Activated T-cell treated with anti-CD3 and anti-CD28 coated beads, Interleukin-2, amount 50 U/mL, for 24 hours (primary cell): ENCODE results near the gene PACSIN2.
A peak's percentile ranks its signal among the peaks of the same experiment; 100 is the strongest.
"Not testable (repeated sequence)": the region's sequence is repeated elsewhere in the genome, so short reads cannot be mapped to it uniquely, and the experiment has no call there.

Source experiments
- DNase-seq: peaks from one replicate; pipeline ENCODE4 v3.0.0-alpha.2; 2020
- H3K27ac Mint-ChIP-seq: 2 replicates; pipeline ENCODE4 v1.8.0; 2020; ENCODE audit warnings: mild to moderate bottlenecking, mixed read lengths
- H3K27me3 Mint-ChIP-seq: 2 replicates; pipeline ENCODE4 v1.8.0; 2020; ENCODE audit warnings: mixed read lengths
- H3K36me3 Mint-ChIP-seq: 2 replicates; pipeline ENCODE4 v1.8.0; 2020; ENCODE audit warnings: low read depth, mixed read lengths
- H3K4me1 Mint-ChIP-seq: 2 replicates; pipeline ENCODE4 v1.8.0; 2020; ENCODE audit warnings: low read depth, mixed read lengths
- H3K4me3 Mint-ChIP-seq: 2 replicates; pipeline ENCODE4 v1.8.0; 2020; ENCODE audit warnings: mild to moderate bottlenecking, moderate library complexity, mixed read lengths
- H3K9me3 Mint-ChIP-seq: 2 replicates; pipeline ENCODE4 v1.8.0; 2020; ENCODE audit warnings: mixed read lengths

PACSIN2 gene

DNA sequence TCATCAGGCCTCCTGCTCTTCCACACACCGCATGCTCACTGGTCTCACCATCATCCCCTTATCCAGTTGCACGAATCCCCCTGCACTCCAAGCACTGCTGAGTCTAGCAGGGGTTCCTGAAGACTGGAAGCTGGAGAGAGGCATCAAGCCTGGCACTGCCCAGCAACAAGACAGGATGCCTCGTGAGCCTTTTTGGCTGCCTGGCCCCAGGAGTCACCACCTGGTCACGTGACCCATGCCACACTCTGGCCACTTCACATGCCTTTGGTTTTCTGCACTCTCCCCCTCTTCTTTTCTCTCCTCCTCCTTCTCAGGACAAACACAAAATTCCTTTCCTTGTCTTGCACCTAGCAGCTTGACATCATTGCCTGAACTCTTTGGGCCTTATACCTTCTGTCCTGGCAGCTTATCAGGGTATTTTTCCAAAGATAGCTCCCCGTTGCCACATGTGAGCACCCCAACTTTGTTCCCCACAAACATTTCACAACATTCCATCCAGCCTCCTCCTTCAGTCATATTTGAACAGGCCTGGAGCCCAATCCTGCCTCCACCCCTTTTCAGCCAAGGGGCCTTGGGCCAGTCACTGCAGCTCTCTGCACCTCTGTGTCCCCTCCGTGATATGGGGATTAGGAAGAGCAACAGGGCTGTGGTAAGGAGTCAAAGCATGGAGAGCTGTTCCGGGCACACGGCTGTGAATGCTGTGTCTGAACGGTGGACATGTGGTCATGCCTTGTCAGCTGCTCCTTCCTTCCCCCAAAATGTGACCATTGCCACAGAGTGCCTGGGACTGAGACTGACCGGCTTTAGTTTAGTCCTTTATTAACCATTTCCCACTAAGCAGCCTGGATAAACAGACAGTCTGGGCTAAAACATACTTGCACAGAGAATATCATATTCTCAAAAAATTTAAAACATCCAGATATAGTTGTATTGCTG lies 2.8 kb upstream of the PACSIN2 start:
- Mint-ChIP-seq H3K4me1 (peaks cover 20% of the 10 kb centered on the region), H3K9me3 (no peaks in the 10 kb centered on the region), H3K27me3 (no peaks in the 10 kb centered on the region), H3K4me3 (no peak overlapping the region), H3K36me3 (peaks cover 2% of the 10 kb centered on the region), H3K27ac (no peak overlapping the region)
- DNase-seq, result no peak

DNA sequence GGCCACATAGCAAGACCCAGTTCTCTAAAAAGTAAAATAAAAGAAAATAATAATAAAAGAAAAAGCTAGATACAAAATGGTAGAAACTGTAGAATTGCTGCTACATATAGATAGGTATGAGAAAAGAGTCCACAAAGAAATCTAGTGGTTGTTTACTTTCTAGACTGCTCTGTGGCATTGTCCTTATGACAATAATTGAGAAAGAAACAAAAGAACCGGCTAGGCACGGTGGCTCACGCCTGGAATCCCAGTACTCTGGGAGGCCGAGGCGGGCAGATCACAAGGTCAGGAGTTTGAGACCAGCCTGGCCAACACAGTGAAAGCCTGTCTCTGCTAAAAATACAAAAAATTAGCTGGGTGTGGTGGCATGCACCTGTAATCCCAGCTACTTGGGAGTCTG lies 1.2 kb upstream of the PACSIN2 start:
- H3K27ac Mint-ChIP-seq, H3K36me3 Mint-ChIP-seq, H3K27me3 Mint-ChIP-seq, H3K4me3 Mint-ChIP-seq, DNase-seq, H3K9me3 Mint-ChIP-seq: not testable (repeated sequence)
- peaks cover 25% of the 10 kb centered on the region for H3K4me1 Mint-ChIP-seq

DNA sequence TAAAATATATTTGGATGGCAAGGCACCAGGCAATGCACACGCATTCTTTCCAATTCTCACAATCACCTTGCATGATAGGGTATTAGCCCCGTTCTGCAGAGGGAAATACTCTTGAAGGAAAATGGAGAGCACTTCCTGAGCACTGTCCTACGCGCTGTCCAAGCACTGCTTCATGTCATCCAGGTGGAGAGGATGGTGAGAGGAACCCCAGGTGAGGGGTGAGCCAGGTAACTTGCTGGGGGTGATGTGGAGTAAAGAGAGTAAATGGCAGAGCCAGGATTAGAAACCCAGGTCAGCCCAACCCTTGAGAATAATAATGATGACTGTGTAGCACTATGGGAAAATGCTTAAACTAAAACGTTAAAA lies 711 bp upstream of the PACSIN2 start:
- no peaks in the 10 kb centered on the region for H3K27me3 Mint-ChIP-seq
- peaks cover 27% of the 10 kb centered on the region for H3K4me1 Mint-ChIP-seq
- peak overlapping the region; percentile 94 for H3K27ac Mint-ChIP-seq
- H3K9me3 Mint-ChIP-seq, result no peaks in the 10 kb centered on the region
- H3K36me3 Mint-ChIP-seq, result peaks cover 2% of the 10 kb centered on the region
- peak overlapping the region; percentile 91 for H3K4me3 Mint-ChIP-seq
- no peak for DNase-seq

GRCh38 chr22:43014316-43014868 lies 557 bp downstream of the PACSIN2 start:
- H3K9me3 Mint-ChIP-seq, result no peaks in the 10 kb centered on the region
- H3K27me3 Mint-ChIP-seq, result no peaks in the 10 kb centered on the region

GRCh38 chr22:43013355-43014315 lies 1.3 kb downstream of the PACSIN2 start:
- Mint-ChIP-seq H3K9me3 (no peaks in the 10 kb centered on the region), H3K4me1 (peaks cover 37% of the 10 kb centered on the region), H3K4me3 (peak overlapping the region; percentile 91), H3K27ac (peak overlapping the region; percentile 86), H3K36me3 (peaks cover 2% of the 10 kb centered on the region), H3K27me3 (no peaks in the 10 kb centered on the region)
- DNase-seq, result peak; percentile 37

More at GRCh38 chr22:43014316-43014868, 557 bp downstream of the PACSIN2 start:
- Mint-ChIP-seq H3K4me3 (peak overlapping the region; percentile 91), H3K36me3 (peaks cover 2% of the 10 kb centered on the region), H3K4me1 (peaks cover 29% of the 10 kb centered on the region), H3K27ac (peak overlapping the region; percentile 86)
- DNase-seq, result peak; percentile 55

DNA sequence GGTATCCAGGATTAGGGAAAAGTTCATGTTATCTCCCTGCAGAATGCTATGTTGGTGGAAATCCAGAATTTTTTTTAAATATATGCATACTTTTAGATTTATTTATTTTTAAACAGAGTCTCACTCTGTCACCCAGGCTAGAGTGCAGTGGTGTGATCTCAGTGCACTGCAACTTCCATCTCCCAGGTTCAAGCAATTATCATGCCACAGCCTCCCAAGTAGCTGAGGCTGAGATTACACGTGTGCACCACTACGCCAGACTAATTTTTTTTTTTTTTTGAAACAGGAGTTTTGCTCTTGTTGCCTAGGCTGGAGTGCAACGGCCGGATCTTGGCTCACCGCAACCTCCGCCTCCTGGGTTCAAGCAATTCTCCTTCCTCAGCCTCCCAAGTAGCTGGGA lies 2.6 kb downstream of the PACSIN2 start:
- Mint-ChIP-seq H3K27ac (no peak overlapping the region), H3K4me3 (no peak overlapping the region), H3K9me3 (no peaks in the 10 kb centered on the region), H3K4me1 (peaks cover 45% of the 10 kb centered on the region), H3K27me3 (no peaks in the 10 kb centered on the region), H3K36me3 (peaks cover 2% of the 10 kb centered on the region)
- DNase-seq, result no peak

- Mint-ChIP-seq H3K9me3 (no peaks in the 10 kb centered on the region), H3K4me3 (no peak overlapping the region), H3K27me3 (no peaks in the 10 kb centered on the region), H3K27ac (no peak overlapping the region), H3K4me1 (peaks cover 56% of the 10 kb centered on the region), H3K36me3 (peaks cover 2% of the 10 kb centered on the region)
- DNase-seq, result no peak
Observed at GRCh38 chr22:43011079-43011478, 3.9 kb downstream of the PACSIN2 start.

DNA sequence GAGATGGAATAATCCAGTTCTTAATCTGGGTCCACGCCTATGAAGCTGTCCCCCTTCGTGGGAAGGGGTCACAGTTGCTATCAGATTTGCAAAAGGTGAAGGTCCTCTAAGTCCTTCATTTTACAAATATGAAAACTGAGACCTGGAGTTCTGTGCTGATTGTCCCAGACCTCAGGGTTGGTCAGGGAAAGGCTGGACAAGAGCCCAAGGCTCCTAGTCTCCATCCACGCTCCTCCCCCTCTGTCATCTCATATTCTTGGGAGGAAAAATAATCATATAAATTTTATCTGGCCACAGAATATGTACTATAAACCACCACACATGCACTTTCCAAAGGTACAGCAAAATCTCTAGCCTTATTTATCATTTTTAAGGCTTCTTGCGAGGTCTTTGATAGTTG lies 5.5 kb downstream of the PACSIN2 start:
- Mint-ChIP-seq H3K4me3 (no peak overlapping the region), H3K36me3 (no peaks in the 10 kb centered on the region), H3K27me3 (no peaks in the 10 kb centered on the region), H3K4me1 (peaks cover 63% of the 10 kb centered on the region), H3K9me3 (no peaks in the 10 kb centered on the region), H3K27ac (no peak overlapping the region)
- no peak for DNase-seq

- no peaks in the 10 kb centered on the region for H3K9me3 Mint-ChIP-seq
- DNase-seq, result no peak
- peaks cover 67% of the 10 kb centered on the region for H3K4me1 Mint-ChIP-seq
- H3K4me3 Mint-ChIP-seq, result no peak overlapping the region
- no peaks in the 10 kb centered on the region for H3K27me3 Mint-ChIP-seq
- H3K36me3 Mint-ChIP-seq, result no peaks in the 10 kb centered on the region
- no peak overlapping the region for H3K27ac Mint-ChIP-seq
Observed at GRCh38 chr22:43008921-43009320, 6.0 kb downstream of the PACSIN2 start.

GRCh38 chr22:43008509-43008908 lies 6.4 kb downstream of the PACSIN2 start:
- Mint-ChIP-seq H3K4me1 (peaks cover 67% of the 10 kb centered on the region), H3K9me3 (no peaks in the 10 kb centered on the region), H3K27me3 (no peaks in the 10 kb centered on the region), H3K4me3 (no peak overlapping the region), H3K36me3 (peaks cover 2% of the 10 kb centered on the region), H3K27ac (no peak overlapping the region)
- DNase-seq, result no peak

DNA sequence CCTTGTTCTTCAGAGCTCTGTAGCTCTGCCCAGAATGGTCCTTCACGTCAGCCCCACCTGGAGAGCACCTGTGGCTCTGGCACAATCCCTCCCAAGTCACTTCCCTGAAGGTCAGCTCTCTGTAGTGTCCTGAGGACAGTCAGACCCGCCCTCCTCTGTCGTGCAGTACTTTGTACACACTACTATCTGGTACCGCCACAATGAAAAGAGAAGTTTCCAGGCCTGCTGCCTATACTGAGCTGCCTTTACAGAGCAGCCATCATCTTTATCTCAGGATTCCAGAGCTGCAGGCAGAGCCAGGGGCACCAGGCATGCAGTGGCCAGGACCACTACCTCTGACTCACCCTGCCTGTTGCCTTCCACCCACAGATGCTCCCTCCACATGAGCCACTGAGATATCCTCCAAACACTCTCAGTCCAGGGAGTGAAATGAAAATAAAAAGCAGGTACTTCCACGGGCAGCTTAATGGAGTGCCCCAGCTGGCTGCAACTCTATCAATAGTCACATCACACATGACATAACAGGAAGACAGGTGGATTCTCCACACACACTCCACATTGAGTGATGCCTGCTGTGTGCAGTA lies 7.3 kb downstream of the PACSIN2 start:
- Mint-ChIP-seq H3K9me3 (no peaks in the 10 kb centered on the region), H3K36me3 (peaks cover 2% of the 10 kb centered on the region), H3K4me1 (peaks cover 67% of the 10 kb centered on the region), H3K27ac (no peak overlapping the region), H3K4me3 (no peak overlapping the region), H3K27me3 (no peaks in the 10 kb centered on the region)
- no peak for DNase-seq

DNA sequence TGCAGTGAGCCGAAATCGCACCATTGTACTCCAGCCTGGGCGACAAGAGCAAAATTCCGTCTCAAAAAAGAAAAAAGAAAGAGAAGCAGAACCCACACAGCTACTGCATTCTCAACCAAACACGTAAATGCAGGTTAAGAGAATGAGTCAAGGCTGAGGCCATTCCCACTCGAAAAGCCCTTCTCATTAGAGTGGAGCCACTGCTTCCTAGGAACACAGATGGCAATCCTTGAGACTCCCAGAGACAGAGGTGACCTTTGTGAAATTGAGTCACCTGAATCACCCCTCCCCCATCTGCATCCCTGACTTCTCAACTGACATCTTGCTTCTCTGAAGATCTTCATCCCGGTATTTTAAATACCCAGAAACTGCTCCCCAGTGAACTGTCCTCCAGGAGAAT lies 8.2 kb downstream of the PACSIN2 start:
- no peak overlapping the region for H3K27ac Mint-ChIP-seq
- no peaks in the 10 kb centered on the region for H3K9me3 Mint-ChIP-seq
- peaks cover 74% of the 10 kb centered on the region for H3K4me1 Mint-ChIP-seq
- H3K4me3 Mint-ChIP-seq, result no peak overlapping the region
- DNase-seq, result no peak
- no peaks in the 10 kb centered on the region for H3K27me3 Mint-ChIP-seq
- H3K36me3 Mint-ChIP-seq, result peaks cover 2% of the 10 kb centered on the region

GRCh38 chr22:43006016-43006505 lies 8.9 kb downstream of the PACSIN2 start:
- DNase-seq, result no peak
- H3K4me3 Mint-ChIP-seq, result no peak overlapping the region
- peak overlapping the region; percentile 55 for H3K27ac Mint-ChIP-seq
- peaks cover 76% of the 10 kb centered on the region for H3K4me1 Mint-ChIP-seq
- peaks cover 2% of the 10 kb centered on the region for H3K36me3 Mint-ChIP-seq
- H3K27me3 Mint-ChIP-seq, result no peaks in the 10 kb centered on the region
- H3K9me3 Mint-ChIP-seq, result no peaks in the 10 kb centered on the region

DNA sequence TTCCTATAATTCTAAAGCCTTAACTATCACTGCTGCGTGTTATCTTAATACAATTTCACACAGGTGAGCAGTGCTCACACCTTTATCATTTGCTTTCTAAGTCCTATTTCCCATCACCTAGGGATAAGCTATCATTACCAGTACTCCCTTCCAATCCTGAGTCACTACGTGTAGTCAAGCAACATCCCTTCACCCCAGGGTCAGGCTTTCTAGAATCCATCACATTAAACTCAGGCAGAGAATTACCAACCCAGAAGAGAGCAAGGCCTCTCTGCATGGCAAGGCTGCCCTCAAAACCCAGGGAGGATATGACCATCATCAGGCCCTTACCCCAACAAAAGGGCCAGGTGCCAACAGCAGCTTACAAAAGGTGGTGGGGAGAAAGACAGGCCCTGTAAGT lies 9.8 kb downstream of the PACSIN2 start:
- no peaks in the 10 kb centered on the region for H3K9me3 Mint-ChIP-seq
- peaks cover 2% of the 10 kb centered on the region for H3K36me3 Mint-ChIP-seq
- no peaks in the 10 kb centered on the region for H3K27me3 Mint-ChIP-seq
- H3K4me3 Mint-ChIP-seq, result no peak overlapping the region
- peaks cover 85% of the 10 kb centered on the region for H3K4me1 Mint-ChIP-seq
- DNase-seq, result no peak
- no peak overlapping the region for H3K27ac Mint-ChIP-seq
